Prostate gland (tissue), 2 donors: ENCODE data around the gene NKX1-2. TPM values are rescaled to one million over a fixed set of nuclear protein-coding genes. Genes with fewer than 3 reads are reported as not detected.

Experiments used
- DNase-seq: peaks from one replicate; pipeline ENCODE4 v3.0.0-alpha.2; 2019; ENCODE audit warnings: low spot score
- H3K27ac ChIP-seq, 2 donors: fragments of 200-600 bp; sonication (generic); 2 replicates each; pipeline ENCODE4 v1.5.1; 2017 to 2019
- H3K27me3 ChIP-seq: fragments of 200-600 bp; sonication (generic); replicated peaks from 2 replicates; pipeline ENCODE4 v1.5.1; 2019; ENCODE audit not compliant: insufficient read depth
- H3K36me3 ChIP-seq, 2 donors: fragments of 200-600 bp; sonication (generic); 1 replicate in 1 of 2; 2 replicates in 1 of 2; pipeline versions ENCODE4 v1.5.1 to v1.8.1; 2017 to 2019
- H3K4me1 ChIP-seq: fragments of 200-600 bp; sonication (generic); replicated peaks from 2 replicates; pipeline ENCODE4 v1.5.1; 2019
- H3K4me3 ChIP-seq, 2 donors: fragments of 200-600 bp; sonication (generic); 2 replicates each; pipeline ENCODE4 v1.5.1; 2017 to 2019
- H3K9me3 ChIP-seq: fragments of 200-600 bp; sonication (generic); 2 replicates; pipeline ENCODE4 v1.5.1; 2017
- CTCF ChIP-seq, 4 experiments: fragments of 200-600 bp in 2 of 4; fragments of 450-650 bp in 2 of 4; sonication (generic) in 2 of 4; IDR thresholded peaks; 1 replicate in 3 of 4; 2 replicates in 1 of 4; pipeline ENCODE4 v1.5.1; 2016 to 2019; ENCODE audit warnings: antibody characterized with exemption in 4 of 4, mild to moderate bottlenecking in 2 of 4, moderate library complexity in 2 of 4
- POLR2A ChIP-seq: fragments of 450-650 bp; IDR thresholded peaks from one replicate; pipeline ENCODE4 v1.6.1; 2016; ENCODE audit warnings: antibody characterized with exemption, mild to moderate bottlenecking
- POLR2AphosphoS5 ChIP-seq: sonication (generic); formaldehyde crosslinking; IDR thresholded peaks from one replicate; pipeline ENCODE4 v1.6.1; 2017; ENCODE audit warnings: antibody characterized with exemption
- WGBS: methylation state at CpG from one replicate; pipeline ENCODE4 v1.1.5; 2018; 5-methylcytosine and 5-hydroxymethylcytosine counted together
- intact Hi-C: fragments of 100-400 bp; cut with DNase I; formaldehyde crosslinking; loops from one replicate; pipeline ENCODE4 v1.14.2; 2022
- total RNA-seq, 2 donors: library from RNA; depleted of rRNA; stranded (reverse); fragments of >200 nt; gene quantifications; one replicate each; pipeline ENCODE4 v1.1.0, GENCODE V29; 2016

NKX1-2 gene
- total RNA-seq, 2 donors from 2014 or later = 0.14 to 0.85 TPM

- Histone ChIP-seq H3K27me3 (no peaks in the 10 kb centered on the region), H3K36me3 (no peaks in the 10 kb centered on the region), H3K27ac (peak overlapping the region in 1 of 2 donors; percentile 30), H3K9me3 (no peaks in the 10 kb centered on the region), H3K4me3 (no peak overlapping the region), H3K4me1 (peaks cover 3% of the 10 kb centered on the region)
- intact Hi-C loops = no loop called here
- TF ChIP-seq POLR2A (no peak), POLR2AphosphoS5 (no peak), CTCF (IDR thresholded peaks at IDR 0.05) (no peak)
- DNase-seq = no peak
- WGBS = 71% methylated on average over 4 of the region's 4 CpGs
Measured at GRCh38 chr10:124458473-124458872, 8.6 kb upstream of the NKX1-2 start.

- no peaks in the 10 kb centered on the region for H3K9me3 ChIP-seq
- TF ChIP-seq POLR2A = no peak
- TF ChIP-seq CTCF (IDR thresholded peaks at IDR 0.05) = no peak
- TF ChIP-seq POLR2AphosphoS5 = no peak
- H3K27me3 ChIP-seq = no peaks in the 10 kb centered on the region
- no peak for DNase-seq
- intact Hi-C loops = no loop called here
- no peak overlapping the region for H3K4me3 ChIP-seq
- no peak overlapping the region for H3K27ac ChIP-seq
- H3K4me1 ChIP-seq = no peaks in the 10 kb centered on the region
- no peaks in the 10 kb centered on the region for H3K36me3 ChIP-seq
- 74% methylated on average over 7 of the region's 7 CpGs for WGBS
Measured at GRCh38 chr10:124455441-124455840, 5.6 kb upstream of the NKX1-2 start.

GRCh38 chr10:124453960-124454610, 4.2 kb upstream of the NKX1-2 start:
- Histone ChIP-seq H3K4me3 (no peak overlapping the region), H3K4me1 (no peaks in the 10 kb centered on the region), H3K27me3 (peaks cover 9% of the 10 kb centered on the region), H3K27ac (no peak overlapping the region), H3K9me3 (no peaks in the 10 kb centered on the region), H3K36me3 (no peaks in the 10 kb centered on the region)
- DNase-seq = no peak
- intact Hi-C loops = no loop called here
- 25% methylated on average over 8 of the region's 8 CpGs for whole genome bisulfite sequencing
- TF ChIP-seq CTCF (IDR thresholded peaks at IDR 0.05) = no peak
- no peak for TF ChIP-seq POLR2A

- intact Hi-C loops = no loop called here
- Histone ChIP-seq H3K4me1 (peaks cover 3% of the 10 kb centered on the region), H3K36me3 (no peaks in the 10 kb centered on the region), H3K4me3 (no peak overlapping the region), H3K9me3 (no peaks in the 10 kb centered on the region), H3K27me3 (peaks cover 30% of the 10 kb centered on the region), H3K27ac (no peak overlapping the region)
- no peak for DNase-seq
- TF ChIP-seq CTCF (IDR thresholded peaks at IDR 0.05) (no peak), POLR2AphosphoS5 (no peak), POLR2A (no peak)
- 25% methylated on average over 6 of the region's 6 CpGs for WGBS
Measured at GRCh38 chr10:124451276-124451675, 1.4 kb upstream of the NKX1-2 start.

- WGBS = 32% methylated on average over 5 of the region's 5 CpGs
- DNase-seq = no peak
- TF ChIP-seq POLR2A (no peak), CTCF (IDR thresholded peaks at IDR 0.05) (no peak), POLR2AphosphoS5 (no peak)
- intact Hi-C loops = no loop called here
- H3K4me1 ChIP-seq = peaks cover 3% of the 10 kb centered on the region
- no peak overlapping the region for H3K27ac ChIP-seq
- no peaks in the 10 kb centered on the region for H3K36me3 ChIP-seq
- H3K9me3 ChIP-seq = no peaks in the 10 kb centered on the region
- no peak overlapping the region for H3K4me3 ChIP-seq
- H3K27me3 ChIP-seq = peaks cover 30% of the 10 kb centered on the region
Measured at GRCh38 chr10:124450783-124451057, 885 bp upstream of the NKX1-2 start.
